ENCODE data around the gene HMOX1.

DNA sequence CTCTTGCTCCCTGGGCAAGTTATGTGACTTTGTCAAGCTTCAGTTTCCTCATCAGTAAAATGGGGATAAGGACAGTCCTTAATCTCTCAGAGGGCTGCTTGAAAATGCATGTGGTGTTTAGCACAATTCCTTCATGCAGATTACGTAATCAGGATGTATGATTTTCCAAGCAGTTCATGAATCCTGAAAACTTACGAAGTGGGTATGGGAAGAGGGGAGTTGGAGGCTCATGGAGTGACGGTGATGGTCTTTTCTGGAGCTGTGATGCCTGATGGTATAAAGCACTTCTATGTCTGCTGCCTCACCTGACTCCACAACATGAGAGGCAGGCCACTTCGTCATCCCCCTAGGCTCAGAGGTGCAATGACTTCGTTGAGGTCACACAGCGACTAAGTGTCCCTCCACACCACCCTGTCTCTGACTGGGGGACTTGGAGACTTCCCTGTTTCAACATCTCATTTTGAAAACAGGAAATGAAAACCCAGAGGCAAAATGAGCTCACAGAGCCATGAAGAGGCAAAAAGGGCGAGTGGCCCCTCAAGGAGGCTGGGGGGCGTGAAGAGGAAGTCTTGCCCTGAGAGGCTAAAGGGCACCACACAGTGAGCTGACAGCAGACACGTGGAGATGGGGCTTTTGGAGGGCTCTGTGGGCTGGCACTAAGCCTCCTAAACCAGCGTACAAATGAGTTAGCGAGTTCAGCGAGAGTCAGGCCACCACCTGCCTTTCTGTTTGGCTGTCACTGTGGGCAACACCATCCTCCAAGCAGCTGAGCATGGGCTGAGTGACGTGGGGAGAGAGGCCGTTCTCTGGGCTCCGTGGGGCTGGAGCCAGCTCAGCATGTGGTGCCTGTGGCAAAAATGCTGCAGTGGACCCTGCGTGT lies 29.1 kb downstream of the HMOX1 start:
- TF ChIP-seq, protein P1, sequence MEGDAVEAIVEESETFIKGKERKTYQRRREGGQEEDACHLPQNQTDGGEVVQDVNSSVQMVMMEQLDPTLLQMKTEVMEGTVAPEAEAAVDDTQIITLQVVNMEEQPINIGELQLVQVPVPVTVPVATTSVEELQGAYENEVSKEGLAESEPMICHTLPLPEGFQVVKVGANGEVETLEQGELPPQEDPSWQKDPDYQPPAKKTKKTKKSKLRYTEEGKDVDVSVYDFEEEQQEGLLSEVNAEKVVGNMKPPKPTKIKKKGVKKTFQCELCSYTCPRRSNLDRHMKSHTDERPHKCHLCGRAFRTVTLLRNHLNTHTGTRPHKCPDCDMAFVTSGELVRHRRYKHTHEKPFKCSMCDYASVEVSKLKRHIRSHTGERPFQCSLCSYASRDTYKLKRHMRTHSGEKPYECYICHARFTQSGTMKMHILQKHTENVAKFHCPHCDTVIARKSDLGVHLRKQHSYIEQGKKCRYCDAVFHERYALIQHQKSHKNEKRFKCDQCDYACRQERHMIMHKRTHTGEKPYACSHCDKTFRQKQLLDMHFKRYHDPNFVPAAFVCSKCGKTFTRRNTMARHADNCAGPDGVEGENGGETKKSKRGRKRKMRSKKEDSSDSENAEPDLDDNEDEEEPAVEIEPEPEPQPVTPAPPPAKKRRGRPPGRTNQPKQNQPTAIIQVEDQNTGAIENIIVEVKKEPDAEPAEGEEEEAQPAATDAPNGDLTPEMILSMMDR (IDR thresholded peaks at IDR 0.05; ENCODE audit: low read length) = no peak
- no peak for TF ChIP-seq EZH2 (optimal IDR thresholded peaks at IDR 0.05; ENCODE audit: low read depth, low read length)

Data from MM.1S (cell line).